ENCODE results near the gene ZNF518A. TPM values are rescaled to one million over a fixed set of nuclear protein-coding genes. Genes with fewer than 3 reads are reported as not detected.

The ZNF518A gene
- total and polyA plus RNA-seq, 2 donors (not counting 1 experiment from before 2014, with no cell fraction given) = 7.9 to 34.8 TPM

DNA sequence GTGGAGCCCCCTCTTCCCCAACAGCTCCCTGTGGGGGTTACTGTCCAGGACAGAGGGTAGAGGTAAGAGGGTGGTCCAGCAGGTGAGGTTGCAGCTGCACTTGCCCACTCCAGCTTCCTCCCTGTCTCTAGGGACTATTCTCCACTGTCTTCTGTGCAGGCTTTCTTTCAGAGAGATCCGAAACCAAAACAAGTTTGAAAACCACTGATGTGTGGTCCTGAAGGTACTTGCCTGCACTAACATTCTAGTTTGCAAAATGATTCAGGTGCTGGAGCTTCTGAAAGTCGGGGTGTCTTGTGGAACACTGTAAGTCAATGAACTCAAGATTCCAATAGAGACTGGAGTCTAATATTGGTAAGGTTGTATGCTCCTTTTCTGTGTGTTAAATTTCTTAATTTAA lies 78.2 kb downstream of the ZNF518A start:
- H3K4me3 Mint-ChIP-seq = no peak overlapping the region
- Histone ChIP-seq H3K4me2 (replicated peaks; ENCODE audit: low read depth, low read length, poor library complexity, severe bottlenecking) (no peak overlapping the region), H3K4me3 (ENCODE audit: control extremely low read depth in 1 of 5, extremely low read depth in 1 of 5, insufficient read depth in 1 of 5, low read depth in 2 of 5, low read length in 4 of 5) (no peak overlapping the region), H3K4me1 (ENCODE audit: control insufficient read depth in 2 of 2, insufficient read depth in 2 of 2, low read length in 2 of 2) (peaks cover 4 to 7% of the 10 kb centered on the region in 2 donors), H3K9ac (ENCODE audit: low read length) (no peak overlapping the region), H2AFZ (ENCODE audit: insufficient read depth, low read depth, low read length, poor library complexity, severe bottlenecking) (no peak overlapping the region), H3K9me3 (ENCODE audit: control extremely low read depth in 1 of 3, control insufficient read depth in 2 of 3, insufficient read depth in 1 of 3, low read length in 2 of 3) (no peaks in the 10 kb centered on the region), H3K27me3 (replicated peaks in 1 of 4; ENCODE audit: control extremely low read depth in 1 of 4, control insufficient read depth in 3 of 4, insufficient read depth in 4 of 4, low read length in 3 of 4) (no peaks in the 10 kb centered on the region), H3K27ac (ENCODE audit: low read length in 2 of 2) (peak overlapping the region in 1 of 2 donors; percentile 7), H3K36me3 (replicated peaks in 1 of 2; ENCODE audit: control extremely low read depth in 1 of 2, control insufficient read depth in 1 of 2, extremely low read depth in 1 of 2, insufficient read depth in 2 of 2, low read length in 1 of 2) (peaks cover 28 to 96% of the 10 kb centered on the region in 2 experiments), H3K79me2 (ENCODE audit: control insufficient read depth, insufficient read depth, low read length) (peaks cover 5% of the 10 kb centered on the region), H4K20me1 (ENCODE audit: control insufficient read depth, insufficient read depth, low read length, poor library complexity, severe bottlenecking) (peaks cover 36% of the 10 kb centered on the region)
- DNase-seq (no peak), ATAC-seq (ENCODE audit: low read depth) (no peak)
- ChIA-PET POLR2A (no interaction called here), CTCF (interaction anchor here (0.8 to 3.4 kb wide), 4 partner anchors 21 to 783 kb away, joined by 3 to 9 read pairs (median 4); no protein-coding TSS in a partner anchor)
- intact Hi-C loops (cut with micrococcal nuclease) = no loop called here
- no peak for TF ChIP-seq EZH2 (IDR thresholded peaks at IDR 0.05; ENCODE audit: borderline replicate concordance, insufficient read depth, low read depth, low read length, poor library complexity, severe bottlenecking)
- TF ChIP-seq, protein P1, sequence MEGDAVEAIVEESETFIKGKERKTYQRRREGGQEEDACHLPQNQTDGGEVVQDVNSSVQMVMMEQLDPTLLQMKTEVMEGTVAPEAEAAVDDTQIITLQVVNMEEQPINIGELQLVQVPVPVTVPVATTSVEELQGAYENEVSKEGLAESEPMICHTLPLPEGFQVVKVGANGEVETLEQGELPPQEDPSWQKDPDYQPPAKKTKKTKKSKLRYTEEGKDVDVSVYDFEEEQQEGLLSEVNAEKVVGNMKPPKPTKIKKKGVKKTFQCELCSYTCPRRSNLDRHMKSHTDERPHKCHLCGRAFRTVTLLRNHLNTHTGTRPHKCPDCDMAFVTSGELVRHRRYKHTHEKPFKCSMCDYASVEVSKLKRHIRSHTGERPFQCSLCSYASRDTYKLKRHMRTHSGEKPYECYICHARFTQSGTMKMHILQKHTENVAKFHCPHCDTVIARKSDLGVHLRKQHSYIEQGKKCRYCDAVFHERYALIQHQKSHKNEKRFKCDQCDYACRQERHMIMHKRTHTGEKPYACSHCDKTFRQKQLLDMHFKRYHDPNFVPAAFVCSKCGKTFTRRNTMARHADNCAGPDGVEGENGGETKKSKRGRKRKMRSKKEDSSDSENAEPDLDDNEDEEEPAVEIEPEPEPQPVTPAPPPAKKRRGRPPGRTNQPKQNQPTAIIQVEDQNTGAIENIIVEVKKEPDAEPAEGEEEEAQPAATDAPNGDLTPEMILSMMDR (IDR thresholded peaks at IDR 0.05) = no peak
- no peaks in the 10 kb centered on the region for H3K27me3 Mint-ChIP-seq
- H3K9me3 Mint-ChIP-seq (ENCODE audit: insufficient read depth) = no peaks in the 10 kb centered on the region
- no peak overlapping the region for H3K27ac Mint-ChIP-seq
- 83% methylated on average over 1 of the region's 2 CpGs for WGBS (ENCODE audit: insufficient coverage)
- H3K4me1 Mint-ChIP-seq = peaks cover 14% of the 10 kb centered on the region

DNA sequence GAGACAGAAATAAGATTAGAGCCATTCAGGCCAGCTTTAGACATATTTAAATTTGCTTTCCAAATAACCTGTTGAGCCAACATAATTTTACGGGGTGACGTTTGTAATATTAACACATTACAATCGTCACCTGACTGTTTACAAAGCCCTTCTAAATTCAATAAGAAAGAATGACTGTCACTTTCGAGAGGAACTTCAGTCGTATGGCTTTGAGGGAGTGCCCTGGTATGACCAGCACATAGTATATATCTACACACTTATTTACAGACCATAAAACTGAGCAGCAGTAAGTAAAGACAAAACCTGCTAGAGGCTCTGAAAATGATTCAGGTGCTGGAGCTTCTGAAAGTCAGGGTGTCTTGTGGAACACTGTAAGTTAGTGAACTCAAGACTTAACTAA lies 78.8 kb downstream of the ZNF518A start:
- CTCF ChIA-PET = interaction anchor here (0.8 to 3.4 kb wide), 2 partner anchors 20 to 61 kb away, joined by 3 to 9 read pairs; no protein-coding TSS in a partner anchor

More for the DNA sequence above, 78.8 kb downstream of the ZNF518A start:
- Histone ChIP-seq H3K9me3 (ENCODE audit: control extremely low read depth in 1 of 3, control insufficient read depth in 2 of 3, insufficient read depth in 1 of 3, low read length in 2 of 3) (no peaks in the 10 kb centered on the region), H3K27ac (ENCODE audit: low read length in 2 of 2) (no peak overlapping the region), H3K4me2 (replicated peaks; ENCODE audit: low read depth, low read length, poor library complexity, severe bottlenecking) (no peak overlapping the region), H3K27me3 (replicated peaks in 1 of 4; ENCODE audit: control extremely low read depth in 1 of 4, control insufficient read depth in 3 of 4, insufficient read depth in 4 of 4, low read length in 3 of 4) (no peaks in the 10 kb centered on the region), H2AFZ (ENCODE audit: insufficient read depth, low read depth, low read length, poor library complexity, severe bottlenecking) (no peak overlapping the region), H3K9ac (ENCODE audit: low read length) (no peak overlapping the region), H3K36me3 (replicated peaks in 1 of 2; ENCODE audit: control extremely low read depth in 1 of 2, control insufficient read depth in 1 of 2, extremely low read depth in 1 of 2, insufficient read depth in 2 of 2, low read length in 1 of 2) (peaks cover 28 to 97% of the 10 kb centered on the region in 2 experiments), H3K79me2 (ENCODE audit: control insufficient read depth, insufficient read depth, low read length) (peaks cover 5% of the 10 kb centered on the region), H3K4me3 (ENCODE audit: control extremely low read depth in 1 of 5, extremely low read depth in 1 of 5, insufficient read depth in 1 of 5, low read depth in 2 of 5, low read length in 4 of 5) (no peak overlapping the region), H4K20me1 (ENCODE audit: control insufficient read depth, insufficient read depth, low read length, poor library complexity, severe bottlenecking) (peaks cover 43% of the 10 kb centered on the region), H3K4me1 (ENCODE audit: control insufficient read depth in 2 of 2, insufficient read depth in 2 of 2, low read length in 2 of 2) (peaks cover 4 to 7% of the 10 kb centered on the region in 2 donors)
- intact Hi-C loops (cut with micrococcal nuclease) = no loop called here
- Mint-ChIP-seq H3K4me3 (no peak overlapping the region), H3K27ac (no peak overlapping the region), H3K9me3 (ENCODE audit: insufficient read depth) (no peaks in the 10 kb centered on the region), H3K27me3 (no peaks in the 10 kb centered on the region), H3K4me1 (peaks cover 17% of the 10 kb centered on the region)
- TF ChIP-seq EZH2 (IDR thresholded peaks at IDR 0.05; ENCODE audit: borderline replicate concordance, insufficient read depth, low read depth, low read length, poor library complexity, severe bottlenecking) = no peak
- TF ChIP-seq, protein P1 (IDR thresholded peaks at IDR 0.05) = no peak
- WGBS (ENCODE audit: insufficient coverage) = 92% methylated on average over 2 of the region's 5 CpGs
- POLR2A ChIA-PET = interaction anchor here (0.6 kb wide), 1 partner anchor 106 kb away, joined by 3 read pairs; no protein-coding TSS in a partner anchor
- ATAC-seq (ENCODE audit: low read depth) (no peak), DNase-seq (no peak)
